Measurements from ENCODE around the gene CYB561D1.

CYB561D1 gene

GRCh38 chr1:109482242-109482641, 11.7 kb upstream of the CYB561D1 start:
- no peak for FAIRE-seq

- FAIRE-seq: no peak
These were observed 10.9 kb upstream of the CYB561D1 start for GRCh38 chr1:109482791-109483671.

GRCh38 chr1:109483672-109484518, 10.0 kb upstream of the CYB561D1 start, which contains the start of gene ATXN7L2:
Gene ATXN7L2 (plus strand): TSS chr1:109483905. CDS start chr1:109483954, 49 bp downstream.
- FAIRE-seq: no peak

DNA sequence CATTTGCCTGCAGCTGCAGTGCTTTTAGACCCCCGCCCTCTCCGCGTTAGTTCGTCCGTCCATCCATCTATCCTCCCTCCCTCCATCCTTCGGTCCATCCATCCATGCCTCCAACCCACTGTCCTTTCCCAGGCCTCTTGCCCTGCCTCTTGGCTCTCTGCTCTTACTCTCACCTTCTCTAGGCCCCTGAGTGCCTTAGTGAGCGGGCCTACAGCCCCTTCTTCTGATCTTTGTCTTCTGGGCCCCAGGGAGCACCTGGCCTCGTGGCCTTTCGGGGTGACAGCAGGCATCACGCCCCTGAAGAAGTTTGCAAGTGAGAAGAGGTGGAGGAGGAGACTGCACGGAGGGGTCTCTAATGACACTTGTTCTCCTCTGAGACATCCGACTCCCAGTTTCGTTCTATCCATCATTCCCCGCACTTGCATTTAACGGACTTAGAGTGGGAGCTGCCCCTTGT, 9.3 kb upstream of the CYB561D1 start:
- FAIRE-seq: no peak

DNA sequence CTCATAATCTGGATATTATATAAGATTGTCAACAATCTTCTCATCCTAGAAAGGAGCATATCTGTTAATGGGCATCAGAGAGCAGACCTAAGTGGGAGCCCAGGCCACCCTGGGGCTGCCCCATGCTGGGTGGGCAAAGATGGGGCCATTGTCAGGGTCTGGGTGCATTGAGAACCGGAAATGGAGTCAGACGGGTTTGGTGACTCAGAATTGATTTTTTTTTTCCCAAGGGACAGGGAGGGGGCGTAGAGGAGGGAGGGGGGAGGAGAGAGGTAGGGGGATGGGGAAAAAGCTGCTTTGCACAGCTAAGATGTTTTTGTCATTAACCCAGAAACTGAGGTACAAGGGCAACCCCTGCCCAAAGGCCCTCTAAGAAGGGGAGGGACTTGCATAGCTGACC, 8.9 kb upstream of the CYB561D1 start:
- no peak for FAIRE-seq

GRCh38 chr1:109487261-109487660, 6.6 kb upstream of the CYB561D1 start:
- no peak for FAIRE-seq

DNA sequence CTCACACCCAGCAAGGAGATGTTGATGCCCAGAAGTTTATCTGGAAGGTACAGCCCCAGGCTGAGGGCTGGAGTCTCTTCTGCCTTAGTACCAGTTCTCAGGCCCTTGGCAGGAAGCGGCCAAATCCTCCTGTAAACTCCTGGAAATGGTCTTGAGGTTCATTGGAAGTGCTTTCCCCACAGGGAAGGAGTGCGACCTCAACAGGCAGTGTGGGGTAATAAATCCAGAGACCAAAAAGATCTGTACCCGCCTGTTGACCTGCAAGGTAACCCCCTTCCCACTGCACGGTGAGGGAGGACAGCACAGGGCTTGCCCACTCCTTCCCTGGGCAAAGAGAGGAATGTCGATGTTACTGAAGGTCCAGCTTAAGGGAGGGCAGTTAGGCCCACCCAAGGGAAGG, 5.7 kb upstream of the CYB561D1 start:
- no peak for FAIRE-seq

GRCh38 chr1:109488696-109489095, 5.2 kb upstream of the CYB561D1 start:
- no peak for FAIRE-seq

GRCh38 chr1:109490029-109490933, 3.6 kb upstream of the CYB561D1 start:
- FAIRE-seq: no peak

DNA sequence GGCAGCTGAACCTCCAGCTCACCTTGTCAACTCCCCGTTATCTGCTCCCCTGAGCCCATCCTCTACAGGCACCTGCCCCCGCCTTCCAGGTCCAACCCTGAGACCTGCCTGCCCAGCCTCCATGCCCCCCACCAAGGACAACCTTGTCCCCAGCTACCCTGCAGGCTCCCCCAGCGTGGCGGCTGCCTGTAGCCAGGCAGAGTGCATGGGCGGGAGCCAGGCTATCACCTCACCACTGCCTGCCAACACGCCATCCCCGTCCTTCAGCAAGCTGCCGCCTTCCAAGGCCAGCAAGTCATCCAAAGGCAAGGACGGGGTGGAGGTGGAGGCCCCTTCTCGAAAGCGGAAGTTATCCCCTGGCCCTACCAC, 3.0 kb upstream of the CYB561D1 start:
- FAIRE-seq: no peak

- FAIRE-seq: no peak
These were observed 2.5 kb upstream of the CYB561D1 start for GRCh38 chr1:109491372-109491771.

DNA sequence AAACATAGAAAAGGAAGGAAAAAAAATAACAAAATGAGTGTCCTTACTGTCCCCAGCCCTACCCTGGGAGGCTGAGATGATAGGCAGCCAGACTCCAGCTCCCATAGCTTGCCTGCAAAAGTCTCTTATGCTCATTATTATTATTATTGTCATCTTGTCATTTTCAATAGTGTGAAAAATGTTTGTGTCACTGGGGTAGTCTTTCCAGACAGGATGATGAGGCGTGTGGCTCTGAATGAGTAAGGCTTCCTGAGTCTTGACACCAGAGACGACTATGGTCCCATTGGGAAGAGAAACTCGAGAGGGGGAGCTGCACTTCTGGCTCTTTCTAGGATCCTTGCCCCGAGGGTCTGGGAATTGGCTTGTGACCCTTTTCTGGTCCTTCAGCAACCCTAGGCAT, 1.1 kb upstream of the CYB561D1 start:
- FAIRE-seq: no peak

GRCh38 chr1:109493227-109493626, 667 bp upstream of the CYB561D1 start:
- no peak for FAIRE-seq

DNA sequence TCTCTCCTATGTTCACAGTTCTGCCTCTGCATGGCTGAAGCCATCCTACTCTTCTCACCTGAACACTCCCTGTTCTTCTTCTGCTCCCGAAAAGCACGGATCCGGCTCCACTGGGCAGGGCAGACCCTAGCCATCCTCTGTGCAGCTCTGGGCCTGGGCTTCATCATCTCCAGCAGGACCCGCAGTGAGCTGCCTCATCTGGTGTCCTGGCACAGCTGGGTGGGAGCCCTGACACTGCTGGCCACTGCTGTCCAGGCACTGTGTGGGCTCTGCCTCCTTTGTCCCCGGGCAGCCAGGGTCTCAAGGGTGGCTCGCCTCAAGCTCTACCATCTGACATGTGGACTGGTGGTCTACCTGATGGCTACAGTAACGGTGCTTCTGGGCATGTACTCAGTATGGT, 1.8 kb downstream of the CYB561D1 start:
- FAIRE-seq: no peak

DNA sequence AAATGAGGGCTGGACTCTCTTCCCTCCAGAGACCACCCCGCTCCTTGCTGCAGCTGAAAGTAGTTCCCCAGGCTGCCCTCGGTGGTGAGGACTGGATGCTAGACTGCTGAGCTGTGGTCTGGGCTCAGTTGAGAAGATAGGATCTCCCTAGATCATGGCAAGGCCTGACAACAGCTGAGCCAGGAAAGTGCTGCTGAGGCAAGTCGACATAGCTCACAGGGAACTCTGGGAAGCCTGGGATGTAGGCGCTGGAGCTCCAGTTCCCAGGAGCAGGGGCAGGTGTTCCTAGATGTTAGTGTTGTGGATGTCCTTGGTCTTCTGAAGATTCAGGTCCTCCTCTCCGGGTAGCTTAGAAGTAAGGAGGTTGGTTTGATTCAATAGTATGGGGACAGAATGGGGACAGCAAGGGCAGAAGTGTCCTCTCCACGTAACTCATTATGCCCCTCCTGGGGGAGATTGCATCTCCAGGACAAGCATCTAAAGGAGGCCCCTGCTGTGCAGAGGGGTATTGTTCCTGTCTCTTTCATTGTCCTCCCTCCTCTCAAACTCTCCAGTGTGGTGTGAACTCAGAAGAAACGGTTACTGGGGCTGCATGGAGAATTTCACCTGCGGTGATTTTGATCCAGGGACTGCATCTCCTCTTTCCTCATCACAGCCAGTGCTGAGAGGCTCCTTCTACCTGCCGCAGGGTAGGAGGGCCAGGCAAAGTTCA, 3.7 kb downstream of the CYB561D1 start:
- no peak for FAIRE-seq

GRCh38 chr1:109498161-109498801, 4.4 kb downstream of the CYB561D1 start:
- FAIRE-seq: no peak

- no peak for FAIRE-seq
These were observed 5.2 kb downstream of the CYB561D1 start for GRCh38 chr1:109499081-109499480.

- FAIRE-seq: no peak
These were observed 6.0 kb downstream of the CYB561D1 start for GRCh38 chr1:109499661-109500536.

GRCh38 chr1:109500941-109501381, 7.1 kb downstream of the CYB561D1 start:
- FAIRE-seq: no peak

DNA sequence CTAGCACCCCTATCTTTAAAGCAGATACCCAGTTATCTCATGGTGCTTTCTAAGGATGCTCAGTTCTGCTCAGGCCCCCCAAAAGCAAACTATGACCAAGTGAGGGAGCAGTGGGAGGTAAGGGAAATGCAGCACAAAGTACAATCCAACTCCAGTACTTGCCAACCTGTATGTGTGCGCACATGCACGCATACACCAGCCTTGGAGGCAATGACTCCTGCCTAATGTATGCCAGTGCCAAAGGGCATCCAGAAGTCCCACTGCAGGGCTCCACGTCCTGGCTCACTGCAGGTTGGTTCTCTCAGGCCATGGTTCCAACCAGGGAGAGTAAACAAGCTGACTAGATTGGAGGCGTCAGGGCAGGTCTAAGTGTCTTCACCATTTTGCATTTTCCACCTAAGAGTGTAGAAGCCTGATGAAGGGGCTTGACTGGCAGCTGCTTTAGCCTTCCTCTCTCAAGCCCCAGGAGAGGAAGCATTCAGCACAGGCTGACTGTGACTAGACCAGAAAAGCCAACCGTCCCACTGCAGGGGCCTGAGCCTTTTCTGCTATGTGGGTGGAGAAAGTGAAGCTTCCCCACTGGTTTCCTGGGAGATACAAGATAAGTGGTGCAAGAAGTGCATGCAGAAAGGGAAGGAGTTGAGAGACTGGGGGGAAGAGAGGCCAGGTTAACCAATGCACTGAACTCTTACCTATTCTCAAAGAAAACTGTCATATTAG, 7.9 kb downstream of the CYB561D1 start:
- FAIRE-seq: no peak
